CD4-positive, alpha-beta T cell treated with Interferon alpha-2 for 1 hour (primary cell): ENCODE measurements around the gene PCGF1.

ENCODE experiments used
- DNase-seq, 2 donors: peaks; one replicate each; pipeline ENCODE4 v3.0.0-alpha.2; 2020 to 2022

Gene PCGF1

DNA sequence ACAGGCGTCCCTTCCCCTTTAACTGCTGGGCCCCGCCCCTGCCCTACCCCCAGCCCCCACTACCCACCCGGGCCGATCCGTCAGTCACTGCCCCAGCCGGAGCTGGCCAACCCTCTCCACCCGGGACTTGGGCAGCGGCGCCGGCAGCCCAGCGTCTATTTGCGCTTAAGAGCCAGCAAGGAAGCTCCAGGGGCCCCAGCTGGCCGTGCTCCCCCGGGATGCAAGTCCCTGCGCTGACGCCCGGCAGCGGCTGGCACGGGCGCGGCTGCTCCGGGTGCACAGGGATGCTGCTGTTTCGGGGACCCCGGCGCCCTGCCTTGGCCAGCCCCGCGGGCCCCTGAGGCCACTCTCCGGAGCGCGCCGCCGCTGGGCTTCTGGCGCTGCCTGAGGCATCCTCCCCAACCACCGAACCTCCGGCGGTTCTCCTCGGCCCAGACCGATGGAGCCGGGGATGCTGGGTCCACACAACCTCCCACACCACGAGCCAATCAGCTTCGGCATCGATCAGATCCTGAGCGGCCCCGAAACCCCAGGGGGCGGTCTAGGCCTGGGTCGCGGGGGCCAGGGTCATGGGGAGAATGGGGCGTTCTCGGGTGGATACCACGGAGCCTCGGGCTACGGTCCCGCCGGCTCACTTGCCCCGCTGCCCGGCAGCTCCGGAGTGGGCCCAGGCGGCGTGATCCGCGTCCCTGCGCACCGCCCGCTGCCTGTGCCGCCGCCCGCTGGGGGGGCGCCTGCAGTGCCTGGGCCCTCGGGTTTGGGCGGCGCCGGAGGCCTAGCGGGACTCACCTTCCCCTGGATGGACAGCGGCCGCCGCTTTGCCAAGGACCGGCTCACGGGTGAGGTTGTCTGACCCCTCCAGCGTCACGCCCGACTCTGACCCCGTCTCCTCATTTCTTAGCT is 7.1 kb upstream of the PCGF1 start, which contains the start of gene TLX2:
Gene TLX2 (plus strand): TSS at position 83 of the 903 bp plus-strand sequence. CDS start 357 bp downstream, at position 440.
- no peak for DNase-seq

DNA sequence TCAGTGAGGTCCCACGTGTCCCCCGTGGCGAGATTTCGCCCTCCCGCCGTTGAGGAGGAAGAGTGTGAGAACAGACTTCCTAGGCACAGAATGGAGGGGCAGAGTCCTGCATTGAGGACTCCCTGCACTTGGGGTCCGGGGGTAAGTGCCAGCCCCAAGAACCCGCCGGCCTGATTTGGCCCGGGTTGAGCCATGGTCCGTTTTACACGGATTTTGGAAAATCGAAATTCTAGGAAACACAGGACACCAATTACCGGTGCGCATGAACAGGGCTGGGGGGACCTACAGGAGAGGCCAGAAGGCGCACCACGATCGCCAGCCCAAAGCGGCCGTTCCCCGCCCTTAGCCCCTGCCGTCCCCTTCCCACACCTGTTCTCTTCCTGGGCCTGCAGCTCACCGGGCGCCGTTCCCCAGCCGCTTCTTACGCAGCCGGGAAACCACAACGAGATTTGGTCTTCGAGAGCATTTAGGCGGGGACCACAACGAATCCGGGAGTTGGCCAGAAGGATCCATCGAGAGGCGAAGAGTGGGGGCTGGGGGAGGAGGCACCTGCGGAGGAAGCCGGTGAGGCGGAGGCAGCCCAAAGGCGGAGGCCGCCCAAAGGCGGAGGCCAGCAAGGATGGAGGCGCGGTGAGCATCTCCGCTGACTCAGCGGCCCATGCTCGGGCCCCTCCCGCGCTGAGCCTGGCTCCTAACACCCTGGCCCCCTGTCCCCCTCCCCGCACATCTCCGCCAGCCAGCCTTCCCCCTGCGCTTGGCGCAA is 6.3 kb upstream of the PCGF1 start:
- peak in 1 of 2 donors; percentile 33 for DNase-seq

DNA sequence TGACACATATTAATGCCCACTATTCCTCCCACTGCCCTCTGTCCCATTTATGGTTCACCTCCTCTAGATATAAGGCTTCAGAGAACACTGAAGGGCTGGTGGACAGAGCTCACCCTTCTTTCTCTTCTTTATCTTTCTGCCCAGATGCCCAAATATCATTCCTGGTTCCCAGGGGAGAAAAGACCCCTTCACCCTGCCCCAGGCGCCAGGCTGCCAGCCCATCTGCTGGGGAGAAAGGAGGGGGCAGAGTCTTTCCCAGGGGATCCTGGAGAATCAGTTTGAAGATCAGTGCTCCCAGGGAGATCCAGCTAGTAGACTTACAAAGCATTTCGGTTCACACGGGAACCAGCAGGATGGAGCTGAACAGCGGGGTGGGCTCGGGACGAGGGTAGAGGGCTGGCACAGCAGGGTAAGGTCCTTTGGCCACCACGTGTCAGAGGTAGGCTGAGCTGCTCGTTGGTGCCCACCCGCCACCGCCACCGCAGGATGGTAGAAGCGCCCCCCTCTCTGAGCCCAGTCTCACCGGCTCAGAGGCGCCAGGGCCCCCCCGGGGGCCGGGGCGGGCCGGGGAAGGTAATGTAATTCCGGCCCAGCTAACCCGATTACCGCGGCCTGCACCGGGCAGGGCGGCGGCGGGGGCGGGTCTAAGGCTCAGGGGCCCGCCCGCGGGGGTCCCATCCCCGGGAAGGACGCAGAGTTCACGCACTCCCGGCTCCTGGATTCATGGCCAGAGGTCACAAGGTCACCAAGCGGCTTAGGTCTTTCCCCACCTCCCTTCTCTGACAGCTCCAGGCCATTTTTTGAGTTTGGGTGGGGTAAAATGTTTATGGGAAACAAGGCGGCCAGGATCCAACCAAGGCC is 5.5 kb upstream of the PCGF1 start:
- no peak for DNase-seq

DNA sequence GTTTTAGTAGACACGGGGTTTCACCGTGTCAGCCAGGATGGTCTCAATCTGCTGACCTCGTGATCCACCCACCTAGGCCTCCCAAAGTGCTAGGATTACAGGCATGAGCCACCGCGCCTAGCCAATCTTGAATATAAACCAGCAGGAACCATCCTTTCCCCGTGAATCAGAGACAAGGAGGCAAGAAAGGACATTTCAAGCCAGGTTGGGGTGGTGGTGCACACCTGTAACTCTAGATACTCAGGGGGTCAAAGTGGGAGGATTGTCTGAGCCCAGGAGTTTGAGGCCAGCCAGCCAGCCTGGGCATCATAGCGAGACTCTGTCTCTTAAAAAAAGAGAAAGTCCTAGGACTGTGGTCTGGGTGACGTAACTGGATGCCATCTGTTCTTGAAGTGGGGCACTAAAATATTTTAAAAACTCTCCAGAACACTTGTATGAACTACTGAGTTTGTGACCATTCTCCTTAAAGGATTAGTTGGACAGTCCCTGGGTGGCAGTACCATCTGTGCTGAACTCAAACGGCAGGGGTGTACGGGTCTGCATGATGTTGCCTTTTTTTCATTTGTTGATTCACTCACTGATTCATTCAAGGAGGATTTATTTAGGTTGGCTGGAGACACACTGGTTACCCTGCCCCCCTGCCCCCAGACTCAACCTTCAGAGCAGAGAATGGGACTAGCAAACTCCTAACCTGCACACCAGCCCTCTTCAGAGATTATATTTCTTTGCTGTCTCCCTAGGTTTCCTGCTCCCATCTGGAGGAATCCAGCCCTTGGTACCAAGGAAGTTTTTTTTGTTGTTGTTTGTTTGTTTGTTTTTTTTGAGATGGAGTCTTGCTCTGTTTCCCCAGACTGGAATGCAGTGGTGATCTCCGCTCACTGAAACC is 3.9 kb upstream of the PCGF1 start:
- no peak for DNase-seq

DNA sequence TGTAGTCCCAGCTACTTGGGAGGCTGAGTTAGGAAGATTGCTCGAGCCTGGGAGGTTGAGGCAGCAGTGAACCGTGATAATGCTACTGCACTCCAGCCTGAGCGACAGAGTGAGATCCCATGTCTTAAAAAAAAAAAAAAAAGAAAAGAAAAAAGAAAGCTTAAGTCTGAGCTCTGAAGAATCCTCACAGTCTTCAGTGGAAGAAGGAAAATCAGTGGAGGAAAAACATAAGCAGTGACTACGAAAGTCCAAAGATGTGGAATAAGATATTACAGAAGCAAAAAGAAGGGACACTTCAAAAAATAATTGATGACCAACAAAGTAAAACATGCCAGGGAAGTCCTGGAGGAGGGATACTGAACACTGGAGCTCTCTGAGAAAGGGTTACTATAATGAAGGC is 2.8 kb upstream of the PCGF1 start:
- DNase-seq = no peak

DNA sequence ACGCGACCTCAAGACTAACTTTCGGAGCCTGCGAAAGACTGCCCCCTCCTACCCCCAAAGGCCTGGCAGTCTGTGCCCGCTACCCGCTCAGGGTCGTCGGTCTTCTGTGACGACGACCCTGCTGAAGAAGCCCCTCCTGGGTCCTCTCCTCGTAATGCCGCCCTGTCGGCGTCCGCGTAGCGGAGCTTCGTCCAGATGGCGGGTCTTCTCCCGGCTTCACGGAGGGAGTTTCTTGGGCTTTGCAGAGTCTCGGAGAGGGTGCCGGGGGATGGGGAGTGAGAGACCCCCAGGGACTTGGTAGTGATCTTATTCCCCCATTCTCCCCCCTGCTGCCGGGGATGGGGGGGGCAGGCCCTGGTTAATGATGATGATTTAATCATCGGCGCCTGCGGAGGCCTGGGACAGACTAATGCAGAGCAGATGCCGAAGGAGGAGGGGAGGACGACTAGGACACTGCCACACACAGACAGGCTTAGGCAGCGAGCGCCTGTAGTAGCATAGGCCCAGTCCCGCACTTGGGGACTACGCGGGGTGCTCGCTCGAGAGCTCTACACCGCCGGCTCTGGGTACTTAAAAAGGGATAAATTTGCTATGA is 528 bp upstream of the PCGF1 start:
- DNase-seq = peak in 1 of 2 donors; percentile 28

DNA sequence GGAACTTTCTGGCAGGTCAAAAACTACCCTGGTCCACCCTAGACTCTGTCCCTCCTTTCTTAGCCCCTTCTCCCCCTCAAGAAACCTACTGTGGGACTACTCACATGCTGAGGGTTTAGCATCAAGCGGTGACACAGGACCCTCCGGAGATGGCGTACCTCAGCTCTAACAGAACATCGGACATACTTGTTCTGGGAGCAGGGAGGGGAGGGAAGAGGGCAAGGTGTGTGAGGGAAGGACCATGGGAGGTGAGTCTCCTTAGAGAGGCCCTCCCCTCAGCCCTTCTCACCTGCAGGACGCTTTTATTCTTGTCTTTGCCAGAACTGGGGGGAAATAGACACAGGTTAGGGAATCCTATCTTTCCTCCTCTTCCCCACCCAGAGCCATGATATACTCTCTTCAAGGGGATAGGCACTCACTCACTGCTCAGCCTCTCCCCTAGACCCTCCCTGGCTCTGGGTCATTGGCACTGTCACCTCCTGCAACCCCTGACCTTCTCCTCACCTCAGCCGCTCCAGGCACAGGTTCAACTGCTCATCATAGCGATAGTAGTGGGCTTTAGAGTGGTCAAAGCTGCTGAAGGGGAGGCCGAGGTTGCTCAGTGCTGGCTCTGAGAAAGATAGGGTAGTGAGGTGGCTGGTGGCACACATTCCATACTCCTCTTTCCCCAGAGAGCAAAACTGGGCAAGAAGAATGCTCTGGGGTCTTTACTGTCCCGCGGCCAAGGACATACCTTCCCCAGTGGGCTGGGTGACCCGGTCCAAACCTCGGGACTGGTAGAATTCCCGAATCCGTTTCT is 1.8 kb downstream of the PCGF1 start:
- DNase-seq = no peak

DNA sequence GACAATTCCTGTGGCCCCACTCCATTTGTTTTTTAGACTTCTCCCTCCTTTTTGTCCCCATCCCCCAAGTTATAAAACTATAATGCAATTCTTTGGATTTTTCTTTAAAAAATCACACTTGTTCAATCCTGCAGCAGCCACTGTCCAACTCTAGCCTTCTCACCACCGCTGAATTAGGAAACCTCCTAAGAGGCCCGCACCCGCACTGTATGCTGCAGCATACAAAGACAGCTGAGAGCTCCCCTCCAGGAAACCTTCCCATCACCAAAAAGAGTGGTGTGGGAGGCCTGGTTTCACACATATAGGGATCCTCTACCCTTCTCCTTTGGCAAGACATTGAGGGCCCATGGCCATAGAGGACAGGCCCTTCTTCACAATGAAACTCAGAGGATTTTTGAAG is 2.9 kb downstream of the PCGF1 start:
- DNase-seq = no peak

DNA sequence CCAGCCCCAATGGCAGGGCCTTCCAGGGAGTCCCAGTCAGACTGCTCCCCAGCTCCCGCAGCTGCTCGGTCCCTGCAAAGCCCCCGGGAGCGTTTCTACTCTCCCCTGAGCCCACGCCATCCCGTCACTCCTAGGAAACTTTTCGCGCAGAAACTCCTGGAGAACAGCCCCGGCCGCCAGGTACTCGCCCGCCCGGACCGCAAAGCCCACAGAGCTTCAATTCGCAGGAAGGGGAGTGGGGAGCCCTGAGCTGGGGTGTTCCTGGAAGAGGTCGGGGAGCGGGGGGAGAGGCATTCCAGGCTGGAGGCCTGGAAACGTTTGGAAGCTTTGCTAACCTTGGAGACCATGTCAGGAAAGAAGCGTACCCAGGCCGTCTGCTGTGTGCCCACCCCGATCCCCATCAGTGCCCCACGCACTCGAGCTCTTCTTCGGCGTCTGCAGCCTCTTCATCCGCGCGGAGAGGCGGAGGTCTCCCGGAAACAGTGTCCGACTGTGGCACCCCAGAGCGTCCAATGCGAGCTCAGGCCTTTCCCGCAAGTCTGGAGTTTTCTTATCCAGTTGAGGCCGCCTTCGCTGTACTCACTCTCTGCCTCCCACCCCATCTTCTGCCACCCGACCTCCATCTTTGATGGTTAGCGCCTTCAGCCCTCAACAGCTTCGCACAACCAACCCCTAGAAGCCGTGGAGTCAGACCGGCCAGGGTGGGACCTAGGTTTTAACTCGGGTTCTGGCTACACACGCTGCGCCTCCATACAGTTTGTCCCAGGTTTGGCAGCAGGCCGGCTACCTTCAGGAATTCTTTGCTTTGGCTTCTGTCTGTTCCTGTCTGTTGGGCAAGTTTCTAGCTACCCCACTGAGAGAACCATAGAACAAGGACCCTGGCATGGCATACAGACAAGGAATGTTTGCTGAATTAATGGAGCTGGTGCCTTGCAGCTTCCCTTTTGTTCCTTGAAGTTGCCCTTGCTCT is 3.7 kb downstream of the PCGF1 start:
- no peak for DNase-seq

DNA sequence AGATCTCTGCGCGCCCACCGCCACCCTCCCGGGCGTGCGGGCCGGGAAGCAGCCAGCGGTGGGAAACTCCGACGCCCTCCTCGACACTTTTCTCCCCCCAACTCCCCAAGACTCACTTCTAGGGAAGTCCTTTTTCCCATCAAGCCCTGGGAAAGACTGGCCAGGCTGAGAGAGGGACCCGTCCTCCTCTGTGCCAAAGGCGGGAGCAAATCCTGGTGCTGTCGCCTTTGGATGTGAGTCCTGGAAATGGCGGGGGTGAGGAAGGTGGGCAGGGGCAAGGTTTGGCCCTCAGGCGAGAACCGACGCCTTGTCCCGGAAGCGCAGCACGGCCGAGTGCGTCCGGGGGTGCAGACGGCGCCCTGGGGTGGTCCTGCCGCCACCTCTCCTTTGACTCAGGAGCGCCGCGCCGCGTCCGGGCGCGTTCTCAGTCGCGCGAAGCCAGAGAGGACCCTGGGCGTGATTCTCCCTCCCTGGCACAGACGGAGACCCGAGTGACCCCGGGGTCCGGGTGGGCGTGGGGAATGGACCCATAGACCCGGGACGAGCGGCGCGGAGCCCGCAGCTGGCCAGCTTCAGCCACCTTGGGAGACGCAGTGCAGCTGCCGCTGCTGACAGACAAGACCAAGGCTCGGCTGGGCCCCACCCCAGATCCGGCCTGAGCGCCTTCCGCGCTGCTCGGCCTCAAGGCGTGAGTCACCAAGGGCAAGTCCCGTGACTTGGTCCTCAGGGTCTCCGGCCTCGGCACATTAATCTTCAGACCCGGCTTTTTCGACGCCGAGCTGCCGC is 4.6 kb downstream of the PCGF1 start:
- DNase-seq = peak; percentile 47 to 70

DNA sequence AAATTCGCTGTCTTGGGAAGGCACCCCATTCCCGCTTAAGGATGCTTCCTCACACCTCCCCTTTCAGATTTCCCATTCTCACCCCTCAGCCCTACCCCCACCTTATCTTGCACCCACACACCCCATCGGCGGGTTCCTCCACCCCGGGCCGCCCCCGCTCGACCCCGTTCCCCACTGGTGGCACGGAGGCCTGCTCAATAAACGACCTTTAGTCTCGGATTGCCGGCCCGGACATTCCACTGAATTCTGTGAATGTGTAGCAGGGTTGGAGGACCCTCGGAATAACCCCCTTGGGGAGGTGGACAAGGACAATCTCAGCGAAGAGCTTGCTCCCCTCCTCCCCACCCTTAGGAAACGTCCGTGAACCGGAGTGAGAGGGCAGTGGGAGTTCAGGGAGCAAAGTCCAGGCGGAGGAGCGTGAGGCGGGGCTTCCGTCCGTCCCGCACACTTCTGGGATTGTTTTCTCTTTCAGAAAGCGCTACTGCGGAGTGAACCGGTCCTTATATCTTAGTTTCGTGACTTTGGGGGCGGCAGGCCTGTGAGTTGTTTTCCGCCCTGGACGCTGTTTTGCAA is 5.3 kb downstream of the PCGF1 start:
- no peak for DNase-seq

DNA sequence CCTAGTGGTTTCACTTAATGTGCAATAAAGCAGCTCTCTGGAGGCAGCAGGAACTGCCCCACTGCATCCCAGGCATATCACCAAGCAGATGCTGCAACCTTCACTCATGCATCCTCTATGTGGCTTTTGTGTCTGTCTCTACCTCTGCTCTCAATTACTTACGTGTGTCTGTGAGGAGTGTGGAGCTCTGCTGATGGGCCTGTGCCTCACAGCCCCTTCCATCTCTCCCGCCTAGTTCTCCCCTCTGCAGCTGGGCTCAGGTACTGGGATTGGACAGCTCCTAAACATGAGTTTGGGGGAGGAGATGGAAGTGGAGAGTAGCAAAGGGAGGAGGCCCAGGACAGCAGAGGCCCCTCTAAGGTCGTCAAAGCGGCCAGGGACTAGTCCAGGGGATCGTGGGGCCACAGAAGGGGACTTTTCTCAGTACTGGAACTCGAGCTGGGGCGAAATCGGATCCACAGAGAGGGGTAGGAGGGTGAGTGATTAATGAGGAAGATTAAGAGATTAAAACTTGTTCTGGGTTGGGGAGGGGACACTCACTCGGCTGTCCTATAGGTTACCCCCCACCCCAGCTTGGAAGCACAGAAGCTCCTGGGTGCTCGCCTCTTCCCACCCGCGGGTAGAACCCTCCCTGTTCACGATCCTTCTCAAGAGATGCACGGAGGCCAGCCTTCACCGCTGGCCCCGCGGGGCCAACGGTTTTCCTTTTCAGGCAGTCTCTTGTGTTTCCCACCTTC is 6.0 kb downstream of the PCGF1 start:
- no peak for DNase-seq

DNA sequence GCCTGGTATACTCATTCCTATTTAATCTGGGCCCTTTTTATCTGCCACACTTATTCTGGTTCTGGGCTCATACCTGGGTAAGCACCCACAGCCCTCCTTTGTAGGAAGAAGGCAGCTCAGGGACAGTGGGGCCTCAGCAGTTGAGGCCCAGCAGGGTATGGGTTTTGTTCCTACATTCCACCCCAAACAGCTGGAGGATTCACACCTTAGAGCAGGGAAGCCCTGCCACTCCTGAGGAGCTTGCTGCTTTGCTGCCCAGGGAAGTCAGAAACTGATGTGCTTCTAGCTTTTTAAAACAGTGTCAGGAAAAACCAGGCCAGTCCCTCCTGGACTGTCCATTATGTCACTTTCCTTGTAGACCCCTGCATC is 6.9 kb downstream of the PCGF1 start:
- DNase-seq = no peak

DNA sequence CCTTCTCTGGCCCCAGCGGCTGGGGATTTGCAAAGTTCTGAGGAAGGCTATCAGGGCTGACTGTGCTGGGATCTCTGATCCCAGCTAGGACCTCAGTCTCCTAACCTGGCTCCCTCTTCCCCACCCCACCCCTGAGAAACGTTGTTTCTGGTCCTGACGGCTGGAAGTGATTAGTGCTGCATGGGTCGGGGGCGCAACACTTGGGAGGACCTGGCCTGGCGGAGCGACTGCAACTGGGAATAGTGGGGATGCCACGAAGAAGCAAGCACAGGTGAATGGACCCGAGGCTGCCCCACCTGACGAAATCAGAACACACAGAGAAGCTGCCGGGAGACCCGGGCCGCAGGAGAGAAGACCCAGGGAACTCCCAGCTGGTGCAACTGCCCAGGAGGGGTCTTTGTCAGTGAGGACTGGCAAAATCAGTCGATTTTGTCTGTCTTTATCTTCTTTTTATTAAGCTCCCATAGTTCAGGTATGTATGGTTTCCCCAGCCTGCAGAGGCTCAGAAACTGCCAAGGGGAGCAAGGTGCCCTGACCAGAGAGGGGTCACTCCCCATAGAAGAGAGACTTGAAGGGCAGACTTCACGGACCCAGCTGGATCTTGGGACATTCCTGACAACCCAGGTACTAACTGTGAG is 7.4 kb downstream of the PCGF1 start:
- no peak for DNase-seq

DNA sequence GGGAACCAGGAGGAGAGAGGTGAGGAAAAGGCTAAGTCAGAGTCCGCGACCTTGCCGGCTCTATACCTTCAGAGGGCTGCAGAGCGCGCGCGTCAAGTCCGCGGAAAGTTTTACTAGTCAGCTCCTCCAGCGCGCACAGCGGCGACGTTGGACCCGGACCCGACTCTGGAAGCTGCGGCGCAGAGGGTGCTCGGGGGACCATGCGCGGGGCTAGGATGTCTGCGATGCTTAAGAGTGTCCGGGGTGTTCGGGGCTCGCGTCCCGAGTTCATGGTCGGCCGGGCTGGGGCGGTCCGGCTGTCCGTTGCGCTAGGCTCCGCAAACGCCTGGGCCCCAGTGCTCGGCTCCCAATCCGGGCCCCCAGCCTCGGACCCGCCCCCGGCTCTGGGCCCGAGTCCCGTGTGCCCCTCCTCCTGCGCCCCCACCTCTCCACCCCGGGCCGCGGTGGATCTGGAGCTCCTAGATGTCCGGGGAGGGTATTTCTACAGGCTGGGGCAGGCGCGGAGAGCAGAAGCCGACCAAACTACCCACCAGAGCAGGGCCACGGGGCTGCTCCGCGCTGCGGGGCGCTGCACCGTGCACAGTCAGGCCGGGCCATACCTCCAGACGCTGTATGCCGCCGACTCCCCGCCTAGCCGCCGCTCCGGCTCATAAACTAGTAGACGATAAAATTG is 8.1 kb downstream of the PCGF1 start, which contains the start of gene LBX2:
Gene LBX2 (minus strand): TSS at position 337 of the 673 bp plus-strand sequence. CDS start 66 bp downstream, at position 271.
- no peak for DNase-seq
